Endothelial cell of umbilical vein (primary cell): Measurements from ENCODE around the gene ACBD3. TPM values are rescaled to one million over a fixed set of nuclear protein-coding genes. Genes with fewer than 3 reads are reported as not detected.

Experiments used
- BruUV-seq: library from RNA; stranded (reverse); fragments of 400-500 nt; replicated peaks from 2 replicates; lab custom pipeline; 2021; lab: Mats Ljungman, UMichigan
- CTCF ChIA-PET: fragments of 300-600, 350-600 bp; sonication (Branson Sonifier 250); formaldehyde crosslinking; loops from one replicate; lab custom pipeline; 2021; ENCODE audit warnings: antibody characterized with exemption, inconsistent platforms; lab: Charles Lee
- POLR2A ChIA-PET: fragments of 300-600, 350-600 bp; sonication (Branson Sonifier 250); formaldehyde crosslinking; loops from one replicate; lab custom pipeline; 2021; ENCODE audit warnings: antibody characterized with exemption, inconsistent platforms; lab: Charles Lee
- DNase-seq: peaks from one replicate; pipeline ENCODE4 v3.0.0-alpha.2; 2011; ENCODE audit warnings: low read depth, low spot score
- FAIRE-seq: peaks from 2 replicates; lab custom pipeline; 2011; peaks lifted over from hg19 to GRCh38; lab: Jason Lieb, UNC
- H2AFZ ChIP-seq: 2 replicates; pipeline ENCODE4 v1.6.0; 2012; ENCODE audit warnings: low read depth, low read length, control low read depth, inconsistent platforms
- H3K27ac ChIP-seq: 2 replicates; pipeline ENCODE4 v1.5.1; 2011; ENCODE audit warnings: low read depth, mild to moderate bottlenecking, control low read depth, low read length, moderate library complexity; ENCODE audit not compliant: insufficient read depth
- H3K27me3 ChIP-seq, 2 experiments: 2 replicates each; pipeline versions ENCODE4 v1.6.0 to v1.6.1; 2011; ENCODE audit warnings: low read length in 2 of 2, mixed read lengths in 1 of 2; ENCODE audit not compliant: control insufficient read depth in 2 of 2, insufficient read depth in 2 of 2
- H3K36me3 ChIP-seq, 2 experiments: 2 replicates in 1 of 2; 3 replicates in 1 of 2; pipeline ENCODE4 v1.5.1; 2011; ENCODE audit warnings: low read length in 2 of 2, mild to moderate bottlenecking in 1 of 2, moderate library complexity in 1 of 2; ENCODE audit not compliant: control insufficient read depth in 2 of 2, insufficient read depth in 2 of 2; ENCODE audit errors: extremely low read depth in 1 of 2
- H3K4me1 ChIP-seq: 3 replicates; pipeline ENCODE4 v1.5.1; 2011; ENCODE audit warnings: mild to moderate bottlenecking, low read length; ENCODE audit not compliant: control insufficient read depth, insufficient read depth; ENCODE audit errors: extremely low read depth
- H3K4me2 ChIP-seq: 2 replicates; pipeline ENCODE4 v1.6.1; 2011; ENCODE audit warnings: low read length, control low read depth, mixed read lengths; ENCODE audit not compliant: insufficient read depth
- H3K4me3 ChIP-seq, 3 experiments: fragments of 200-600 bp in 1 of 3; sonication (generic), shearing (Covaris generic) in 1 of 3; replicated peaks in 1 of 3; 2 replicates each; pipeline ENCODE4 v1.5.1; 2011 to 2016; ENCODE audit warnings: control low read depth in 3 of 3, low read length in 3 of 3, mild to moderate bottlenecking in 2 of 3, inconsistent platforms in 1 of 3, low read depth in 1 of 3, moderate library complexity in 1 of 3; ENCODE audit not compliant: insufficient read depth in 1 of 3
- H3K79me2 ChIP-seq: 2 replicates; pipeline ENCODE4 v1.6.0; 2012; ENCODE audit warnings: low read length, inconsistent platforms; ENCODE audit not compliant: control insufficient read depth, insufficient read depth
- H3K9ac ChIP-seq: replicated peaks from 2 replicates; pipeline ENCODE3; 2011; ENCODE audit warnings: low read length, control low read depth; ENCODE audit not compliant: insufficient read depth; ENCODE audit errors: extremely low read depth
- H3K9me1 ChIP-seq: replicated peaks from 3 replicates; pipeline ENCODE4 v1.6.0; 2011; ENCODE audit warnings: mild to moderate bottlenecking, low read length; ENCODE audit not compliant: control insufficient read depth, insufficient read depth; ENCODE audit errors: extremely low read depth
- H3K9me3 ChIP-seq: replicated peaks from 2 replicates; pipeline ENCODE4 v1.5.1; 2012; ENCODE audit warnings: low read length, inconsistent platforms; ENCODE audit not compliant: control insufficient read depth, insufficient read depth
- H4K20me1 ChIP-seq: replicated peaks from 2 replicates; pipeline ENCODE3; 2011; ENCODE audit warnings: mild to moderate bottlenecking, low read length; ENCODE audit not compliant: control insufficient read depth, insufficient read depth; ENCODE audit errors: extremely low read depth
- EZH2 ChIP-seq: IDR thresholded peaks from 2 replicates; pipeline ENCODE4 v1.6.1; 2012; ENCODE audit warnings: borderline replicate concordance, low read depth, mild to moderate bottlenecking, moderate library complexity, low read length, inconsistent platforms; ENCODE audit not compliant: severe bottlenecking
- FOS ChIP-seq: IDR thresholded peaks from 2 replicates; pipeline ENCODE4 v1.6.1; 2011; ENCODE audit warnings: mild to moderate bottlenecking, low read length, moderate library complexity, borderline replicate concordance; ENCODE audit not compliant: insufficient read depth
- GATA2 ChIP-seq: IDR thresholded peaks from 2 replicates; pipeline ENCODE4 v1.7.0; 2011; ENCODE audit warnings: low read depth, mild to moderate bottlenecking, moderate library complexity, mixed read lengths, low read length; ENCODE audit not compliant: insufficient read length, insufficient read depth
- JUN ChIP-seq: IDR thresholded peaks from 2 replicates; pipeline ENCODE4 v1.6.1; 2011; ENCODE audit warnings: borderline replicate concordance, low read depth; ENCODE audit not compliant: insufficient read length, insufficient read depth
- MYC ChIP-seq: IDR thresholded peaks from one replicate; pipeline ENCODE4 v1.6.1; 2011; ENCODE audit warnings: mild to moderate bottlenecking, low read depth, low read length
- POLR2A ChIP-seq: IDR thresholded peaks from 2 replicates; pipeline ENCODE4 v1.6.1; 2012; ENCODE audit warnings: low read depth, mild to moderate bottlenecking, control low read depth, low read length
- POLR2AphosphoS5 ChIP-seq: IDR thresholded peaks from 2 replicates; pipeline ENCODE4 v1.6.1; 2012; ENCODE audit warnings: low read depth, mild to moderate bottlenecking, control low read depth, low read length, moderate library complexity; ENCODE audit not compliant: insufficient read depth
- dilution Hi-C: fragments of 300-500 bp; cut with MboI; formaldehyde crosslinking; loops from one replicate; pipeline ENCODE4 v1.15.0; 2019; ENCODE audit warnings: low sequenced_read_pairs; ENCODE audit not compliant: extremely low pct_ligation_motif_present
- intact Hi-C: fragments of 100-400 bp; cut with micrococcal nuclease; formaldehyde crosslinking; loops from one replicate; pipeline ENCODE4 v1.10.0; 2022
- polyA plus RNA-seq, 4 experiments: library from polyadenylated mRNA; depleted of rRNA in 3 of 4; stranded (reverse) in 3 of 4; unstranded in 1 of 4; fragments of >200 nt; gene quantifications; 2 replicates each; pipeline versions ENCODE4 v1.2.1 to v1.2.3, GENCODE V29; 2011 to 2012; ENCODE audit warnings: missing spikeins in 1 of 4
- total RNA-seq: library from RNA; stranded (reverse); gene quantifications from 2 replicates; pipeline ENCODE4 v1.2.3, GENCODE V29; 2021
- TF ChIP-seq, protein P1 (sequence below): IDR thresholded peaks from 2 replicates; pipeline ENCODE4 v1.6.1; 2011; ENCODE audit not compliant: insufficient read depth, insufficient read length
- TF ChIP-seq, protein P2 (sequence below), 2 donors: IDR thresholded peaks; 1 replicate in 1 of 2; 2 replicates in 1 of 2; pipeline ENCODE4 v1.5.1; 2011; ENCODE audit warnings: low read length in 2 of 2, mild to moderate bottlenecking in 2 of 2, moderate library complexity in 2 of 2, control low read depth in 1 of 2, inconsistent platforms in 1 of 2, low read depth in 1 of 2; ENCODE audit not compliant: insufficient read depth in 1 of 2; ENCODE audit errors: extremely low read depth in 1 of 2

The ACBD3 gene
- total and polyA plus RNA-seq, 2 donors (not counting 3 experiments of a cell fraction or from before 2014, with no cell fraction given): 12.3 to 36.4 TPM

DNA sequence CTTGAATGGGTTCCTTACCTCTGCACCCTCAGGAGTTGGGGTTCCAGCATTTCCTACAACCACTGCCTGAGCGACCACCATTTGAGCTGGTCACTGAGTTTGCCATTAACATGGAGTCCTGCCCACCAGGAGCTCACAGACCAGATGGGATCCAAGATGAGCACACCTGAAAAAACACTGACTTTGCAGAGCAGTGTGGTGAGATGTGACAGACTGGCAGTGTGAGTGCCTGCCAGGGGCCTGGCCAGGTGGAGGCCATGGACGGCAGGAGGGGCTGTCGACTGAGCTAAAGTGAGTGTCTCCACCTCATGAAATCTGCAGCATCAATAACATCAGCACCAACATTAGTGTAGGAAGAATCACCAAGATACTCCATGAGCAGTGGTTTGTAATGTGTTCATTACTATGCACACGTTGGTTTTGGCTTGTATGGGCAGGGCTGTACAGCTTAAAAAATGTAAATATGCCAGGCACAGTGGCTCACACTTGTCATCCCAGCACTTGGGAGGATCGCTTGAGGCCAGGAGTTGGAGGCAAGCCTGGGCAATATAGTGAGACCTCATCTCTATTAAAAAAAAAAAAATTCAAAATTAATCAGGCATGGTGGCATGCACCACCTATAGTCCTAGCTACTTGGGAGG, 24.8 kb upstream of the ACBD3 start:
- Histone ChIP-seq H3K36me3 (no peaks in the 10 kb centered on the region), H3K79me2 (no peaks in the 10 kb centered on the region), H3K9ac (no peak overlapping the region), H2AFZ (no peak overlapping the region), H3K9me1 (no peaks in the 10 kb centered on the region), H4K20me1 (no peaks in the 10 kb centered on the region), H3K4me2 (no peak overlapping the region), H3K27ac (no peak overlapping the region), H3K27me3 (no peaks in the 10 kb centered on the region), H3K9me3 (no peaks in the 10 kb centered on the region), H3K4me1 (no peaks in the 10 kb centered on the region), H3K4me3 (no peak overlapping the region)
- ChIA-PET POLR2A (no interaction called here), CTCF (interaction anchor here (1.6 to 1.7 kb wide), 2 partner anchors 14 to 86 kb away, joined by 4 to 7 read pairs; no protein-coding TSS in a partner anchor)
- BruUV-seq: no TSS peak
- FAIRE-seq (no peak), DNase-seq (no peak)
- intact Hi-C loops: no loop called here
- TF ChIP-seq MYC: no peak
- no peak for TF ChIP-seq GATA2
- TF ChIP-seq, protein P1, sequence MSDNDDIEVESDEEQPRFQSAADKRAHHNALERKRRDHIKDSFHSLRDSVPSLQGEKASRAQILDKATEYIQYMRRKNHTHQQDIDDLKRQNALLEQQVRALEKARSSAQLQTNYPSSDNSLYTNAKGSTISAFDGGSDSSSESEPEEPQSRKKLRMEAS: no peak
- no peak for TF ChIP-seq FOS
- no peak for TF ChIP-seq POLR2A
- no peak for TF ChIP-seq JUN
- TF ChIP-seq, protein P2, sequence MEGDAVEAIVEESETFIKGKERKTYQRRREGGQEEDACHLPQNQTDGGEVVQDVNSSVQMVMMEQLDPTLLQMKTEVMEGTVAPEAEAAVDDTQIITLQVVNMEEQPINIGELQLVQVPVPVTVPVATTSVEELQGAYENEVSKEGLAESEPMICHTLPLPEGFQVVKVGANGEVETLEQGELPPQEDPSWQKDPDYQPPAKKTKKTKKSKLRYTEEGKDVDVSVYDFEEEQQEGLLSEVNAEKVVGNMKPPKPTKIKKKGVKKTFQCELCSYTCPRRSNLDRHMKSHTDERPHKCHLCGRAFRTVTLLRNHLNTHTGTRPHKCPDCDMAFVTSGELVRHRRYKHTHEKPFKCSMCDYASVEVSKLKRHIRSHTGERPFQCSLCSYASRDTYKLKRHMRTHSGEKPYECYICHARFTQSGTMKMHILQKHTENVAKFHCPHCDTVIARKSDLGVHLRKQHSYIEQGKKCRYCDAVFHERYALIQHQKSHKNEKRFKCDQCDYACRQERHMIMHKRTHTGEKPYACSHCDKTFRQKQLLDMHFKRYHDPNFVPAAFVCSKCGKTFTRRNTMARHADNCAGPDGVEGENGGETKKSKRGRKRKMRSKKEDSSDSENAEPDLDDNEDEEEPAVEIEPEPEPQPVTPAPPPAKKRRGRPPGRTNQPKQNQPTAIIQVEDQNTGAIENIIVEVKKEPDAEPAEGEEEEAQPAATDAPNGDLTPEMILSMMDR (IDR thresholded peaks at IDR 0.05; ENCODE audit: extremely low read depth in 1 of 2, insufficient read depth in 1 of 2, low read depth in 1 of 2, low read length in 2 of 2): no peak
- TF ChIP-seq POLR2AphosphoS5: no peak
- TF ChIP-seq EZH2: no peak
- dilution Hi-C loops: no loop called here
